ENCODE data around the gene ATP6V1G3. TPM values are rescaled to one million over a fixed set of nuclear protein-coding genes. Genes with fewer than 3 reads are reported as not detected.
"Not testable (repeated sequence)": the region's sequence is repeated elsewhere in the genome, so short reads cannot be mapped to it uniquely, and the experiment has no call there.

The ATP6V1G3 gene
- total and polyA plus RNA-seq, 4 donors: not detected

DNA sequence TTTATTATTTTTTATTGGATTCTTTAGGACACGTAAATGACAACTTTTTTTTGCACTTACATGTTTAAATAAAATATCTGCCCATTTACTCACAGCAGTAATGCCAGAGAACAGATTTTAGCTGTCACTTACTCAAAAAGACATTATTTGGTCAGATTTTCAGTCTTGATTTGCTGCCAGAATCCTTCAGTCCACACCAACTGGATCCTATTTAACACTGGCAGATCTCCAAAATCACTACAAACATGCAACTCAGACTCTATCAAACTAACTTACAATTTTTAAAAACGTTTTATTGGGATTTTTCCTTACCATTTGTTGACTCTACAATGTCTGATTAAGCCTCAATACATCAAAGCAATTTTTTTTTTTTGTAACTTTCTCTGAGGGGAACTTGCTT lies 11.1 kb downstream of the ATP6V1G3 start:
- no peaks in the 10 kb centered on the region for H3K27me3 ChIP-seq (ENCODE audit: control insufficient read depth, insufficient read depth, low read length)
- peak in 4 of 6 donors; percentile 1 to 84 (median 31) for DNase-seq (ENCODE audit: low read depth in 4 of 6, low spot score in 6 of 6)
- H3K36me3 ChIP-seq (ENCODE audit: control insufficient read depth, insufficient read depth, low read length): no peaks in the 10 kb centered on the region
- no CpG with 5 or more reads among the region's 2 CpGs for WGBS (ENCODE audit: insufficient coverage)
- H3K9me3 ChIP-seq (ENCODE audit: control insufficient read depth, insufficient read depth, low read length): no peaks in the 10 kb centered on the region
- H3K27ac ChIP-seq (ENCODE audit: low read depth, low read length): no peak overlapping the region
- H3K4me1 ChIP-seq (ENCODE audit: control insufficient read depth, insufficient read depth, low read length): no peaks in the 10 kb centered on the region
- no peak overlapping the region for H3K4me3 ChIP-seq (ENCODE audit: low read depth, low read length)

DNA sequence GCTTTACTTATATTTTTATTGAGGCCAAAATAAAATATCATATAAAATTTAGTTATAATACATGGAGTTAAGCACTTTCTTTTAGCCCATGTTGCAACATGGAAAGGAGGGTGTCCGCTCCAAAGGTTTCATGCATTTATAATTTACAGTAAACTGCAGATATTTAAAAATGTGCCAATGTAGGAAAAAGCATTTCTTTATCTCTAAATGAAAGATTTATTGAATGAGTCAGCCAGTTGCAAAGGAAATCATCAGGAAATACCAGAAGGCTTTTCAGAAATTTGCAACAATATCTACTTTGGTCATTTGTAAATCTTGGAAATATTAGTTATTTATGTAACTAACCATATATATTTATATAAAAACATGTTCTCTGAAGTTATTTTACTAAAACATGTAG lies 12.1 kb downstream of the ATP6V1G3 start:
- WGBS (ENCODE audit: insufficient coverage): no CpG with 5 or more reads among the region's 1 CpG
- Histone ChIP-seq H3K4me1 (ENCODE audit: control insufficient read depth, insufficient read depth, low read length) (no peaks in the 10 kb centered on the region), H3K27me3 (ENCODE audit: control insufficient read depth, insufficient read depth, low read length) (no peaks in the 10 kb centered on the region)

DNA sequence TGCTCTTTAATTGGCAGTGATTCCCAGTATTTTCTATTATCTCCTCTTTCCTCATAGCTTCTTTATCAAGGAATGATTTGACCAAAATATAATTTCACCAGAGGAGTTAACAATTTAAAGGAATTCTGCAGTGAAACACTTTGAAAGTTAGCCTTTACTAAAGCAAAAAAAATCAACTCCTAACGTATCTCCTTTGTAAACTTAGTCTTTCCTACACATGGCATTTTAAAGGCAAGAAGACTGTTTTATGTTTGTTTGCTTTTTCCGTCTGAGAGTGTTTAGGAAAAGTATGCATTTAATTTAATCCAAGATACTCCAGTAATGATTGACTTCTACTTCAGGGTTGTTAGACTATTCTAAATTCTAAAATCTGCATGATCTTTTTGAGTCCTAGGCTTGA lies 15.9 kb downstream of the ATP6V1G3 start:
- no CpG with 5 or more reads among the region's 2 CpGs for WGBS (ENCODE audit: insufficient coverage)
- no peak overlapping the region for H3K27ac ChIP-seq (ENCODE audit: low read depth, low read length)
- no peaks in the 10 kb centered on the region for H3K4me1 ChIP-seq (ENCODE audit: control insufficient read depth, insufficient read depth, low read length)
- H3K36me3 ChIP-seq (ENCODE audit: control insufficient read depth, insufficient read depth, low read length): no peaks in the 10 kb centered on the region
- H3K4me3 ChIP-seq (ENCODE audit: low read depth, low read length): no peak overlapping the region
- DNase-seq (ENCODE audit: low read depth in 4 of 6, low spot score in 6 of 6): no peak
- H3K9me3 ChIP-seq (ENCODE audit: control insufficient read depth, insufficient read depth, low read length): no peaks in the 10 kb centered on the region
- no peaks in the 10 kb centered on the region for H3K27me3 ChIP-seq (ENCODE audit: control insufficient read depth, insufficient read depth, low read length)

More for the DNA sequence above, 12.1 kb downstream of the ATP6V1G3 start:
- no peak overlapping the region for H3K27ac ChIP-seq (ENCODE audit: low read depth, low read length)
- no peaks in the 10 kb centered on the region for H3K36me3 ChIP-seq (ENCODE audit: control insufficient read depth, insufficient read depth, low read length)
- no peaks in the 10 kb centered on the region for H3K9me3 ChIP-seq (ENCODE audit: control insufficient read depth, insufficient read depth, low read length)
- no peak overlapping the region for H3K4me3 ChIP-seq (ENCODE audit: low read depth, low read length)
- no peak for DNase-seq (ENCODE audit: low read depth in 4 of 6, low spot score in 6 of 6)

DNA sequence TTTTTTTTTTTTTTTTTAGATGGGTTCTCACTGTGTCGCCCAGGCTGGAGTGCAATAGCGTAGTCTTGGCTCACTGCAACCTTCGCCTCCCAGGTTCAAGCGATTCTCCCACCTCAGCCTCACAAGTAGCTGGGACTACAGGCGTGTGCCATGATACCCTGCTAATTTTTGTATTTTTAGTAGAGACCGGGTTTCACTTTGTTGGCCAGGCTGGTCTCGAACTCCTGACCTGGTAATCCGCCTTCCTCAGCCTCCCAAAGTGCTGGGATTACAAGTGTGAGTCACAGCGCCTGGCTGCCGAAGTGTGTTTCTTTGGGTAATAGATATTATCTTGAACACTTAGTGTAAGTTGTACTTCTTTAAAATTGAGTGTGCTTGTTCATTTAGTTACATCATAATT lies 16.4 kb downstream of the ATP6V1G3 start:
- H3K27ac ChIP-seq (ENCODE audit: low read depth, low read length); H3K27me3 ChIP-seq (ENCODE audit: control insufficient read depth, insufficient read depth, low read length); H3K4me1 ChIP-seq (ENCODE audit: control insufficient read depth, insufficient read depth, low read length); H3K36me3 ChIP-seq (ENCODE audit: control insufficient read depth, insufficient read depth, low read length); DNase-seq (ENCODE audit: low read depth in 4 of 6, low spot score in 6 of 6); H3K9me3 ChIP-seq (ENCODE audit: control insufficient read depth, insufficient read depth, low read length); H3K4me3 ChIP-seq (ENCODE audit: low read depth, low read length): not testable (repeated sequence)
- WGBS (ENCODE audit: insufficient coverage): 67% methylated on average over 3 of the region's 10 CpGs

- Histone ChIP-seq H3K4me1 (ENCODE audit: control insufficient read depth, insufficient read depth, low read length) (no peaks in the 10 kb centered on the region), H3K9me3 (ENCODE audit: control insufficient read depth, insufficient read depth, low read length) (no peaks in the 10 kb centered on the region), H3K27me3 (ENCODE audit: control insufficient read depth, insufficient read depth, low read length) (no peaks in the 10 kb centered on the region), H3K4me3 (ENCODE audit: low read depth, low read length) (no peak overlapping the region), H3K36me3 (ENCODE audit: control insufficient read depth, insufficient read depth, low read length) (no peaks in the 10 kb centered on the region), H3K27ac (ENCODE audit: low read depth, low read length) (no peak overlapping the region)
- no peak for DNase-seq (ENCODE audit: low read depth in 4 of 6, low spot score in 6 of 6)
- no CpG with 5 or more reads among the region's 2 CpGs for WGBS (ENCODE audit: insufficient coverage)
Measured at GRCh38 chr1:198523182-198523950, 17.1 kb downstream of the ATP6V1G3 start.

- no peaks in the 10 kb centered on the region for H3K36me3 ChIP-seq (ENCODE audit: control insufficient read depth, insufficient read depth, low read length)
- H3K4me1 ChIP-seq (ENCODE audit: control insufficient read depth, insufficient read depth, low read length): no peaks in the 10 kb centered on the region
- no peaks in the 10 kb centered on the region for H3K9me3 ChIP-seq (ENCODE audit: control insufficient read depth, insufficient read depth, low read length)
- H3K27ac ChIP-seq (ENCODE audit: low read depth, low read length): no peak overlapping the region
- peak in 1 of 6 donors; percentile 57 for DNase-seq (ENCODE audit: low read depth in 4 of 6, low spot score in 6 of 6)
- no peak overlapping the region for H3K4me3 ChIP-seq (ENCODE audit: low read depth, low read length)
- no peaks in the 10 kb centered on the region for H3K27me3 ChIP-seq (ENCODE audit: control insufficient read depth, insufficient read depth, low read length)
- no CpG with 5 or more reads among the region's 5 CpGs for WGBS (ENCODE audit: insufficient coverage)
Measured at GRCh38 chr1:198520524-198521254, 19.8 kb downstream of the ATP6V1G3 start.

GRCh38 chr1:198519639-198520501 lies 20.6 kb downstream of the ATP6V1G3 start:
- no peak overlapping the region for H3K4me3 ChIP-seq (ENCODE audit: low read depth, low read length)
- H3K27ac ChIP-seq (ENCODE audit: low read depth, low read length): no peak overlapping the region
- H3K4me1 ChIP-seq (ENCODE audit: control insufficient read depth, insufficient read depth, low read length): no peaks in the 10 kb centered on the region
- WGBS (ENCODE audit: insufficient coverage): 96% methylated on average over 3 of the region's 10 CpGs
- H3K36me3 ChIP-seq (ENCODE audit: control insufficient read depth, insufficient read depth, low read length): no peaks in the 10 kb centered on the region
- no peaks in the 10 kb centered on the region for H3K27me3 ChIP-seq (ENCODE audit: control insufficient read depth, insufficient read depth, low read length)
- no peak for DNase-seq (ENCODE audit: low read depth in 4 of 6, low spot score in 6 of 6)
- no peaks in the 10 kb centered on the region for H3K9me3 ChIP-seq (ENCODE audit: control insufficient read depth, insufficient read depth, low read length)

GRCh38 chr1:198517623-198518199 lies 22.8 kb downstream of the ATP6V1G3 start:
- Histone ChIP-seq H3K27ac (ENCODE audit: low read depth, low read length) (no peak overlapping the region), H3K9me3 (ENCODE audit: control insufficient read depth, insufficient read depth, low read length) (no peaks in the 10 kb centered on the region), H3K36me3 (ENCODE audit: control insufficient read depth, insufficient read depth, low read length) (no peaks in the 10 kb centered on the region), H3K4me1 (ENCODE audit: control insufficient read depth, insufficient read depth, low read length) (no peaks in the 10 kb centered on the region), H3K27me3 (ENCODE audit: control insufficient read depth, insufficient read depth, low read length) (no peaks in the 10 kb centered on the region), H3K4me3 (ENCODE audit: low read depth, low read length) (no peak overlapping the region)
- no peak for DNase-seq (ENCODE audit: low read depth in 4 of 6, low spot score in 6 of 6)

DNA sequence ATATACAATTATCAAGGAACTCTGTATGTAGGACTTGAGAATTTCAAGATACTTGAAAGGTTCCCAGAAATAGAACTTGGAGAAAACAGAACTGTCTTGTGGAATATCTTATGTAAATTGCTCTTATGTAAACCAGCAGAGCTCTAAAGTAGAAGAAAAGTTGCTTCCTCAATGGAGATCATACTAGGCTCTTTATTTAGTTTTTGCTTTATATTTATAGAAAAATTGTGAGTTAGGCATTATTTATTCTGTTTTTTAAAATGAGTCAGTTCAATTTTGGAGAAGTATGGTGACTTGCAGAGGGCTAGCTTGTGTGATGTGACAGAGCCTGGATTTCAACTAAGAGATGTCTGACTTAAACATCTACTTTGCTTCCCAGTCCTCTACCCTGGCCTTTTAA lies 40.4 kb downstream of the ATP6V1G3 start:
- H3K4me1 ChIP-seq (ENCODE audit: control insufficient read depth, insufficient read depth, low read length): no peaks in the 10 kb centered on the region
- H3K36me3 ChIP-seq (ENCODE audit: control insufficient read depth, insufficient read depth, low read length): no peaks in the 10 kb centered on the region
- no peak overlapping the region for H3K4me3 ChIP-seq (ENCODE audit: low read depth, low read length)
- H3K9me3 ChIP-seq (ENCODE audit: control insufficient read depth, insufficient read depth, low read length): peaks cover 2% of the 10 kb centered on the region
- DNase-seq (ENCODE audit: low read depth in 4 of 6, low spot score in 6 of 6): no peak
- H3K27ac ChIP-seq (ENCODE audit: low read depth, low read length): no peak overlapping the region
- H3K27me3 ChIP-seq (ENCODE audit: control insufficient read depth, insufficient read depth, low read length): no peaks in the 10 kb centered on the region

Data from spinal cord (tissue), 10 donors.